HG03432 (cell line): ENCODE measurements around the gene HGFAC.

Experiments
- ATAC-seq: cut with Tn5 transposase; IDR thresholded peaks from one replicate; pipeline ENCODE4 v1.9.1; 2021; ENCODE audit warnings: mild to moderate bottlenecking, moderate library complexity; ENCODE audit not compliant: unreplicated experiment

HGFAC gene

DNA sequence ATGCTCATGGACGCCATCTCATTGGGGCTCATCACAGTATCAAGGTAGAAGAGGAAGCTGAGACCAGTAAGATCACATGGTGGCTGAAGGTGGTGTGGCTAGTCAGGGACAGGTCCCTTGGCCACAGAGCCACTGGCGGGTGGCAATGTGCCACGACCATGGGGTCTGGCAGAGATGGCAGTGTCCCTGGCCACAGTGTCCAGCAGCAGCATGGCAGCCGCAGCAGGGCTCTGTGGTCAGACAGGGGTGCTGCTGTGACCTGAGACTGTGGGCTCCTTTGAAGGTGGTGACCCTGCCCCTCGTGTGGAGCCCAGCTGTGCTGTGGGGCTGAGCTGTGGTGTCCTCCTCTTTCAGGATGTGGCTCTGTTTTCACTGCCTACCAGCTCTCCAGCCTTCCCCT is 19.2 kb downstream of the HGFAC start:
- ATAC-seq, result no peak

DNA sequence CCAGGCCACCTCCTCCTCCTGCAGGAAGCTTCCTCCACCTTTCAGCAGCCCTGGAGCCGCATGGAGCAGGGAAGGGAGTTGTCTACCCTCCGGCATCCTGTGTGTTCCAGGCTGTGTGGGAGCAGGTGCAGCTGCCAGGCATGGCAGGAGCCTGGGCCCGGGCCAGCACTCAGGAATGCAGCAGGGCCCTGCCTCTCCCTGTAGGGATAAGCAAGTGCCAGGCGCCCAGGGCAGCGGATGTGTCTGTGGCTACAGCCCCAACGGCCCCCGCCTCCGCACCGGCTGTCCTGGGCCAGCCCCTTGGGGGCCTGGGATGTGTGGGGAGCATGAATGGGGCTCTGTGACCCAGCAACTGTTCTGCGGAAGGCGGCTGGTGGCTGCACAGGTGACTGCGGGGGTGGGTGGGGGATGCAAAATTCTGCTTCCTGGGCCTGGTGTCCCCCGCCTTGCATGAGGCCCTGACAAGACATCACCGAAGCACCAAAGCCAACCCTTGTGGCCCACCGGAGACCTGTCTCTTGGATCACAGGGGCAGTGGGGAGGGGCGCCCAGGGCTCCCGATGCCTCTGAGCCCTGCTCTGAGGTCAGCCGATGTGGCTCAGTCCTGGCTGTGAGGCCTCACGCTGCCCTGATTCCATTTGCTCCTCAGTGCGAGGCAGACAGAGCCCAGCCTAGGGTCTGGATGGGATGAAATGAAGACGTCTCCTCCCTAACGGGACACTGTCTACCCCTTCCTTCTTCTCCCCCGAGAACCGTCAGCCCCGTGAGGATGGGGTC is 19.9 kb downstream of the HGFAC start:
- no peak for ATAC-seq

DNA sequence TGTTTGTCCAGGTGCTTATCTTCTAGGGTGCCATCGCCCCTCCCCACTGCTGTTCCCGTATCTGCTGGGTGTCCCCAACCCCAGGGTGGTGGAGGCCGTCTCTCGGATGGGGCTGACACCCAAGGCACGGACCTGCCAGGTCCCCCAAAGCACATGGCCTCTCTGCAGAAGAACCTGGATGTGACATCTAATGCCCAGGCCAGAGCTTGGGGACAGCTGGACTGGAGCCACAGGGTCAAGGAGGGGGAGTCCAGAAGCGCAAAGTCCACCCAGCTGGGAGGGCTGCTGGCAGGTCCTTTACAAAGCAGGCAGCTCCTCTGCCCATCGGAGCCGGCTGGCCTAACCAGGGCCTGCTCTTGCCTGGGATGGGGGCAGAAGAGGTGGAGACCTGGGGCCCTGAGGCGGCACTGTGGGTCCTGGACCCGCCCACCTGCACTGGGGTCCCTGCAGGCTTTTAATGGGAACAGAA is 20.6 kb downstream of the HGFAC start:
- no peak for ATAC-seq

DNA sequence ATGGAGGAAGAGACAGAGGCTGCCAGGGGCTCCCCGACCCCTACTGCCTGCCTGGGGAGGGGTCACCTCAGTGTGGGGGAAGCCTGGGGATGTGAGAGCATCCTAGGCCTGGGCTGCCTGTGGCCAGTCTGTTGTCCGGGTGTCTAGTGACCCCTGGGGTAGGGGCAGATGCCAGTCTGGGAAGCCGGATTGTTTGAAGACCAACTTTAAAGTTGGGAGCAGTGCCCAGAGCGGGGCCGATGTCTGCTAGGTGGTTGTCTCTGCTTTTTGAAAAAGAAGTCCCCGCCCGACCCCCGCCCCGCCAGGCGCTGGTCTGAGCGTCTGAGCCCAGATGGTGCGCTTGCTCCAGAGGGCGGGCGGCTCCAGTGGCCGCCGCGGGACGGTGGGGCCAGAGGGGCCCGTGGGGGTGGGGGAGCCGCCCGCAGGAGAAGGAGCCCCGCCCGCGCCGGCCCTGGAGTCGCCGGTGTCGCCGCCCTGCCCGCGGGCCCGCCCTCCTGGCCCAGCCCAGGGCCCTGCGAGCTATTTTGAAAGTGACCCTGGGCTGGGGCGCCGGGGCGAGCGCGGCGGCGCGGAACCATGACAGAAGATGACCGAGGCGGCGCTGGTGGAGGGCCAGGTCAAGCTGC is 21.1 kb downstream of the HGFAC start, which contains the start of gene DOK7:
DOK7 (plus strand) TSS at position 517 of the 626 bp plus-strand sequence; CDS start at position 587, 70 bp downstream.
- no peak for ATAC-seq

DNA sequence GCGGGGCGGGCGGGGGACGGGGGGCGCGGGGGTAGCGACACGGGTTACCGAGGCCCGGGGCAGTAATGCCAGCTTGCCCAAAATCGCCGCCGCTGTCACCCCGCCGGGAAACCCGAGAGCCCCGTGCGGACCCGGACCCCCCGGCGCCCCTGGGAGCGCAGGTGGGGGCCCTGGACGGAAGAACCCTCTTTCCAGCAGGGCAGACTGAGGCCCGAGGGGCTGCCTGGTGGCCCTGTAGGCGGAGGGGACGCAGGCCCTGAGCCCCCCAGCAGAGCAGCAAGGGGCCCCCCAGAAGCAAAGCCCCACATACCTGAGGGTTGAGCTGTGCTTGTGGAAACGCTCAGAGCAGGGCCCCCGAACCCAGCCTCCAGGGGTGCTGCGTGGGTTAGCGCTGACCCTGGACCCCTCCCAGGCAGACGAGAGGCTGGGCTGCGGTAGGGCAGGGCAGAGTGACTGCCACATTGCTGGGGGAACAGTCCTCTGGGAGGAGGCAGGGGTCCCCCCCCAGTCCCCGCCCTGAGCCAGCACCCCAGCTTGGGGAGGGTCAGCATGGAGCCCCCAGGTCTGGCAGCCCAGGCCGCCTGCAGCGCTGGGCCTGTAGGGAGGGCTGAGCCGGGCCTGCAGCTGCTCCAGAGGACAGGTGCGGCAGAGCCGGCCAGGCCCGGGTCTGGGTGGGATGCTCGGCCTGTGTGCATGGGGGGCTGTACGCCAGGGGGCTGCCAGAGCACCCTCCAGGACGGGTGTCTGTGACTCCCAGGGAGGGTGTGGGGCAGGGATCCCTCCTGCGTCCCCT is 22.0 kb downstream of the HGFAC start:
- no peak for ATAC-seq

DNA sequence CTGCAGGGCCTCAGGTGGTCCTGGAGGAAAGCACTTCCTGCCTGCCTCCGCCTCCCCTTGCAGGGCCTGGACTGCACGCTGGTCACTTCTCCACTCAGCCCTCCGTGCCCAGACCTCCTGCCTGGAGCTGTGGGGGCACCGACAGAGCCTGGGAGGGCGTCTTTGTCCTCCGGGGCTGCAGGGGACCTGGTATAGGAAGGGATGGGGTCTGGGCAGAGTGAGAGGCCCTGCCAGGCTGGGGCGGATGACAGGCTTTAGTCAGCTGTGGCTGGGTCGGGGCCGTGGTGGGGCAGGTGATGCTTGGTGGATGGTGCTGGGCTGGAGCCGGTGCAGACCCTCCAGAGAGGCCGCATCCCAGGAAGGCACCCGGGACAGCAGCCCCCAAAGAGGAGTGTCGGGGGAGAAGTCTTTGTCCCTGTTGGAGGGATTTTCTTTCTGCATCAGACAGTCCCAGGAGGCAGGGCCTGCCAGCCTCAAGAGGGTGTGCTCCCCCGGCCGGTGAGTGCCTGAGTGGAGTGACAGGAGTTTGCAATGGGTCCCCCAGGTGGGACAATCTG is 22.7 kb downstream of the HGFAC start:
- ATAC-seq, result no peak

DNA sequence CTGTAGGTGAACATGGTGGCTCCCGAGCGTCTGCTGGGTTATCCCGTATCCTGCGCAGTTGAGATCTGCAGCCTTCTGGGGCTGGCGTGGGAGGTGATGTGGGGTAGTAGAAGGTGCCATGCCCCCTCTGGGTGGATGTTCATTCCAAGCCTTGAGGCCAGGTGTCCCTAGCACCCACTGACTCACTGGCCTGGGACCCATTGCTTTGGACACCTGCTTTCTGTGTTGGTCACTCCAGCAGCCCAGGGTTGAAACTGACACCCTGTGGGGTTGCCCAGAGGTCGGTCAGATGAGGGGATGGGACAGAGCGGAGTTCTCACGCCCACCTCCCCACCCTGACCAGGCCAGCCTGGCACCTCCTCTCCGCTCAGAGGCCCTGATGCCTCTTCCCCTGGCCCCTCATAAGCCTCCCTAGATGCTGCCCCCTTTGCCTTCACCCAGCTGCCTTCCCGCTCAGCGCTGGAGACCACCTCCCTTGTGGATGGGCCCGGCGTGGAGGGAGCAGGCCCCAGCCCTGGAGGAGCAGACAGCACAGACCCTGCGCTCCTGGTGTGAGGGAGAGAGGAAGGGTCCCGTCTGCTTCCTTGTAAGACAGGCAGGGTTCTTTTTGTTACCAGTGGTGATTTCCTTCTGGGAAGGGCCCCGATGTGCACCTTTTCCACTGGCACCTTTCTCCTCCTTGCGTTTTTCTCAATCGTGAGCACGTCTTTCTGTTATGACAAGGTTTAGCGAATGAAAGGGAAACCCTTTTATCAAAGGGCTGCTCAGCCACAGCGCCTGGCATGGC is 23.3 kb downstream of the HGFAC start:
- ATAC-seq, result no peak

DNA sequence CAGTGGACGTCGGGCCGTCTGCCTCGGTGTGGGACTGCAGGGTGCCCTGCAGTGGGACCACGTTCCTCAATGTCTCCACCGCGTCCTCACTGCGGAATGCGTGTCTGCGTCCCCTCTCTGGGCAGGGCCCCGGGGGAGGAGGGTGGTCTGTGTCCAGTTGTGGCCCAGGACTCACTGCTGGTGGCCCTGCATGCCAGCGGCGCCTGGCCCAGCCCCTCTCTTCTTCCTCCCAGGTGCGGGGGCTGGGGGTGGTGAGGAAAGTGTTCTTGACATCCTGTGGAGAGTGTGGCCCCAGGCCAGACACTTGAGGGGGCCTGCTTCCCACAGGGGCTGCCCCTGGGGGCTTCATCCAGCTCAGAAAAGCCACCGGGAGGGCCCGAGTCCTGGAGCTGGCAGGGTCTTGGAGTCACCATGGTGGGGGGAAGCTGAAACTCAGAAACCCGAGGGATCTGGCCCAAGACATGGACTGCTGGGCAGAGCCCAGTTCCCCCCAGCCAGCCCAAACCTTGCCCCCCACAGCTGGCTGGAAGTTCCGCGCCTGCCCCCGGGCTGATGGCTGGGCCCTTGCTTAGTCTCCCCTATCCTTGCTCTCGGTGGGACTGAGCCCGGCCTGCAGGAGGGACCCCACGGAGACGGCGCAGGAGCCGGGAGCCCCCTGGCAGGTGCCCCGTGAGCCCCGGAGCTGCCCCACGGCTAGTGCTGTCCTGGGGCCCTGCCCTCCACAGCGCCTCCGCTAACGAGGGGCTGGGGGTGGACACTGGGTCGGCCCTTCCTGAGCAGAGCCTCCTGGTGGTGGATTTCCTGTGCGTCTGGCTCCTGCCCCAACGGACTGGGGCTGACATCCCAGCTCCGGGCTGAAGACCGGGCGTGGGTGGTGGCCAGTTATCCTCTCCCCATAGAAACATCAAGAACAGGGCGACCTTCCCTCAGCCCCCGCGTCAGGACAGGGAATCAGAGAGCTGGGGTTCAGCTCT is 24.2 kb downstream of the HGFAC start:
- no peak for ATAC-seq

DNA sequence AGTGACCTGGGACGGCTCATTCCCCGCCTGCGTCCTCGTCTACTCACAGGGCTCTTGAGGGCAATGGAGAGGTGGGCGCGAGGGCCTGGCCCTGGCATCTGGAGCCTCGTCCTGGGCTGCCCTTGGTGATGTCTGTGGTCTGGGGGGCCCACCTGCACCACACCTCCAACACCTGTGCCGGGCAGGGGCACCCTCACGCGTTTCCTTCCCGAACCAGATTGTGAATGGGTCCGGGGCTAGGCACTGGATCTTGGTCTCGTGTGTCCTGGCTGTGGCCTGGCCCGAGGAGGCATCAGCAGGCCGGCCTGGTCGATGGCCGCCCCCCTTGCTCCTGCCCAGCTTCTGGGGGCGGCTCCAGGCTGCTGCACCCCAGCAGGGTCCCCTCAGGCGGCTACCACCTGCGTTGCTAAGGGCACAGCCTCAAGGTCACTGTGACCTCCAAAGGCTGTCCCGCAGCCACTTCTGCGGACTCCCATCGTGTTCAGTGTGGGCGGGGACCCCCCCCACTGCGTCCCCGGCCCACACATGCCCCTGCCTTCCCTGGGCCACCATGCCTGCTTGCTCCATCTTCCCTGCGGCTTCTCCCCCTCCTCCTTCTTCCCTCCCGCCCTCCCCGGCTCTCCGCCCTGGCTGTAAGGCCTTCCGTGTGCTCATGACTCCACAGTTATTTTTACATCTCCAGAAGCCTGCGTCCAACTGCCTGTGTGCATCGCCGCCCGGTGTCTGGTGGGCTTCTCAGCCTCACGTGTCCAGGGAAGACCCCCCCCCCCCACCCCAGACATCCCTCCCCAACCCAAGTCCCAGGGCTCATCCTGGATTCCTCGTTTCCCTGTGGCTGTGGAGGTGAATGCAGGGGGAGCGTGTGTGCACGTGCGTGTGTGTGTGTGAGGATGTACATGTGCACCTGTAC is 25.2 kb downstream of the HGFAC start:
- no peak for ATAC-seq

DNA sequence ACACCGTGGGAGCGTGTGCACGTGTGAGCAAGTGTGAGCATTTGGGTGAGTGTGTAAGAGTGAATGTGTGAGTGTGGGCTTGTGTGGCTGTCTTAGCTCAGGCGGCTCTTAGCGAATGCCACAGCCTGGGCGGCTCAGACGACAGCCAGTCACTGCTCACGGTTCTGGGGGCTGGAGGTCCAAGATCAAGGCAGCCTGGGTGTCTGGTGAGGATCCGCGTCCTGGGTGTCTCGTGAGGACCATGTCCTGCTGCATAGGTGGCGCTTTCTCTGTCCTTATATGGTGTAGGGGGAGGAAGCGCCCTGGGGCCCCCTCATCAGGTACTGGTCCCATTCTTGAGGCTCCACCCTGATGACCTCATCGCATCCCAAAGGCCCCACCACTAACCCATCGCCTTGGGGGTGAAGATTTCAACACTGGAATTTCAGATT is 25.8 kb downstream of the HGFAC start:
- ATAC-seq, result no peak

DNA sequence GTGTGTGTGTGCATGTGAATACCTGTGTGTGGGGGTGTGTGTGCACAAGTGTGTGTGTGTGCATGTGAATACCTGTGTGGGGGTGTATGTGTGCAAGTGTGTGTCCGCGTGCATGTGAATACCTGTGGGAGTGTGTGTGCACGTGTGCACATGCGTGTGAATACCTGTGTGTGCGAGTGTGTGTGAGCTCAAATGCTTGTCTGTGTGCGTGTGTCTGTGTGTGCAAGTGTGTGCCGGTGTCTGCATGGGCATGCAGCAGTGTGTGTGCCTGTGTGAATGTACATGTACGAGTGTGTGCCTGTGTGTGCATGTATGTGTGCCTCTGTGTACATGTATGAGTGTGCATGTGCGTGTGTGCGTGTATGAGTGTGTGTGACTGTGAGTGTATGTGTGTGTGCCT is 26.4 kb downstream of the HGFAC start:
- no peak for ATAC-seq

DNA sequence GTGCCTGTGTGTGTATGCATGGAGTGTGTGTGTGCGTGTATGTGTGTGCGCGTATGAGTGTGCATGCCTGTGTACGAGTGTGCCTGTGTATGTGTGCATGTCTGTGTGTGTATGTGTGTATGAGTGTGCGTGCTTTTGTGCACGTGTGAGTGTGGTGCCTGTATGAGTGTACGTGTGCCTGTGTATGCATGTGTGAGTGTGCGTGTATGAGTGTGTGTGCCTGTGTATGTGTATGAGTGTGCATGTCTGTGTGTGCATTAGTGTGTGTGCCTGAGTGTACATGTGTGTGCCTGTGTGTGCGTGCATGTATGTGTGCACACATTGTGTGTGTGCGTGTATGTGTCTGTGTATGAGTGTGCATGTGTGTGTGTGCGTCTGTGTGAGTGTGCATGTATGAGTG is 27.0 kb downstream of the HGFAC start:
- ATAC-seq, result no peak

DNA sequence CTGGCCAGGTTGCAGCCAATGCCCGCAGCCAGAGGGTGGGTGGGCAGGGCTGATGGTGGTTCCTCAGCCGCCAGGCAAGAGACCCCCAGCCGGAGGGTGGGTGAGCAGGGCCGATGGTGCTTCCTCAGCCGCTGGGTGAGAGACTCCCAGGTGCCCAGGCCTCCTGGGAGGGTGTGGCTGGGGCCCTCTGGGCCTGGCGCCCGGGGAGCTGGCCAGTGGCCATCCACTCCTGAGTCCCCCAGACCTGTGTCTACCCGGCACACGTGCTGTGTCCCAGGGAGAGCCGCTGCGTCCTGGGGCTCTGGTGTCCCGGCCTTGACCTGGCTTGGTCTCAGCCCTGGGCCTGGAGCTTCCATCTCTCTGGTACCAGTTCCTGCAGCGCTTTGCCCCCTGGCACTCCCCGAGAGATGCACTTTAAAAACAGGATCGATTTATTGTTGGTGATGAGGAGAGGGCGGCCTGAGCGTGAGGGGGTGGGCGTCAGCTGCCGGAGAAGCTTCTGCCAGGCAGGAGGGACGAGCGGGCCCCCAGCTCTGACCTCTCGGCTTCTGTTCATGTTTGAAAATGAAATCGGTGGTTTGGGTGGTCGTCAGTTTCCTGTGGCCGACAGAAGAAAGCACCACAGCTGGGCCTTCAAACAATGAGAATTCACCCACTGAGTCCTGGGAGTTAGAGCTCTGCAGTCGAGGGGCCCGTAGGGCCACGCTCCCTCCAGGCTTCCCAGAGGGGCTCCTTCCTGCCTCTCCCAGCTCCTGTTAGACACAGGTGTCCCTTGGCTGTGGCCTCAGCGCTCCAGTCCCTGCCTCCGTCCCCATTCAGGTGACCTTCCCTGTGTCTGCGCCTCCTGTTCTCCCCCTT is 27.8 kb downstream of the HGFAC start:
- no peak for ATAC-seq

DNA sequence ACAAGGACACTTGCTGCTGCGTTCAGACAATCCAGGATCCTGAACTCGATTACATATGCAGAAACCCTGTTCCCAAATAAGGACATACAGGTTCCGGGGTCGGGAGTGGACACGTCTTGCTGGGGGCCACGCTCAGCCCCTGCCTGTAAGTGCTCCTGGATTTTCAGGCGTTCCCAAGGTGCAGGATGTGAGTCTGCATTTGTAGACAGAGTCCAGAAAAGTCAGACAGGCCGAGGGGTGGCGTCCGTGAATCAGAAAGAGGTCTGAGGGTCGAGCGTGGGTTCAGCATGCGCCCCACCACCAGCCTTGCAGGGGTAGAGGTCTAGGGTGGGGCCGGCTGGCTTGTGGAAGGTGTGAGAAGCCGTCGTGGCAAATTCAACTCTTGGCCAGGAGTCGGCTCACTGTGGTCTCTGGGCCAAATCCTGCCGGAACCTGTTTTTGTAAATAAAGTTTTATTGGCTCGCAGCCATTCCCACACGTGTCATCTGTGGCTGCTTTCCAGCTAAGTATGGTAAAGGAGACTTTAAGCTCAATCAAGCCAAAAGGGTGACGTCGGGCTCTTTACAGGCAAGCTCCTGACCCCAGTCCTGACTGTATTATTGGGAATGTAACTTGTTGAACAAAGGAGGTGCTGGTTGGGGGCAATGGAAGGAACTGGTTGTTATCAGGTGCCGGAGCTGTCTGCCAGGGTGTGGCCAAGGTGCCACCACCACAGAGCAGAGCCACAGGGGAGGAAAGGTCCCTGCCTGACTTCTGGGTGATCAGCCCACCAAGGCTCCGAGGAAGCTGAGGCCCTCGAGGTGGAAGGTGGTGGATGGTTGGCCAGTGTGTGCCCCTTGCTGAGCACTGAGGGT is 28.7 kb downstream of the HGFAC start:
- ATAC-seq, result no peak

DNA sequence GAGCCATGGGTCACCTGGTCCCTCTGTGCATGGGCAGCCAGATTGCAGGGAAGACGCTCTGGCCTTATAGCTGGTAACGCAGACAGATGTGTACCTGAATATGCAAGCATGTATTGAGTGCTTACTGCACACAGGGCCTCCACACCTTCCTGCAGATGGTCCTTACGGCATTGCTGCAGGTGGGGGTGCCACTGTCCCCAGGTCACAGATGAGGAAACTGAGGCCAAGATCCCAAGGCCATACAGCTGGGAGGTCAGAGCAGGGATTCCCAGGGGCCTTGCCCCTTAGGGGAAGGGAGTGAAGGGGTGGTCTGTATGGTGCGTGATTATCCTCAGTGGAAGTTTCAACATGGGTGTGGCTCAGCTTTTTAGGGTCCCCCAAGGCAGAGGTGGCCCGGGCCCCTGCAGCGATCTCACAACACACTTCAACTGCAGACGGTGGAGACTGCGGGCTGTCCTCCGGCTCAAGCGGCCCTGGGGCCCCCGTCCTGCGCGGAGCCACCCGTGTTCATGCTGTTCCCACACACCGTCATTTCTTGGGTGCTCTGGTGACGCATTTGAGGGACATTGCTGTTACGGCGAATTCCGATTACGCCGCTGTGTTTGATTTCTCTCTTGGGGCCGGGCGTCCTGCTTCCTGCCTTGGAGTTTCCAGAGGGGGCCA is 29.5 kb downstream of the HGFAC start:
- ATAC-seq, result no peak

DNA sequence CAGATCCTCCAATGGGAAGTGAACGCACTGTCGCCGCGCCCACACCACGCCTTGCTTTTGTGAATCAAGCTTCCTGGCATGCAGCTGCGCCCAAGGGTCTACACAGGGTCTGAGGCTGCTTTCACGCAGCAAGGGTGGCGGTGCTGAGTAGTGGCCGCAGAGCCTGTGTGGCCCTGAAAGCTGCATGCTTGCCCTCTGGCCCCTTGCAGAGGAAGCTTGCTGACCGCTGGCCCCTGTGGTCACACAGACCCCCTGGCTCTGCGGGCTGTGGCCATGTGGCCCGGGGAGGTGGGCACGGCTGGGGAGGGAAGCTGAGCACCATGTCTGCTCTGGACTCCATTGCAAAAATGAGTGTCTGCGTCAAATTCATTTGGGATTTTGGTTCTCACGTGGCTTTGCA is 30.1 kb downstream of the HGFAC start:
- no peak for ATAC-seq
